GM18907 (cell line): ENCODE data around the gene PEAK1.
"Not testable (repeated sequence)": the region's sequence is repeated elsewhere in the genome, so short reads cannot be mapped to it uniquely, and the experiment has no call there.

ENCODE experiments used
- ATAC-seq: cut with Tn5 transposase; IDR thresholded peaks from one replicate; pipeline ENCODE4 v1.9.1; 2021; ENCODE audit warnings: mild to moderate bottlenecking, moderate library complexity; ENCODE audit not compliant: unreplicated experiment

Gene PEAK1

GRCh38 chr15:77406846-77407245 is 13.1 kb downstream of the PEAK1 start:
- ATAC-seq = no peak

DNA sequence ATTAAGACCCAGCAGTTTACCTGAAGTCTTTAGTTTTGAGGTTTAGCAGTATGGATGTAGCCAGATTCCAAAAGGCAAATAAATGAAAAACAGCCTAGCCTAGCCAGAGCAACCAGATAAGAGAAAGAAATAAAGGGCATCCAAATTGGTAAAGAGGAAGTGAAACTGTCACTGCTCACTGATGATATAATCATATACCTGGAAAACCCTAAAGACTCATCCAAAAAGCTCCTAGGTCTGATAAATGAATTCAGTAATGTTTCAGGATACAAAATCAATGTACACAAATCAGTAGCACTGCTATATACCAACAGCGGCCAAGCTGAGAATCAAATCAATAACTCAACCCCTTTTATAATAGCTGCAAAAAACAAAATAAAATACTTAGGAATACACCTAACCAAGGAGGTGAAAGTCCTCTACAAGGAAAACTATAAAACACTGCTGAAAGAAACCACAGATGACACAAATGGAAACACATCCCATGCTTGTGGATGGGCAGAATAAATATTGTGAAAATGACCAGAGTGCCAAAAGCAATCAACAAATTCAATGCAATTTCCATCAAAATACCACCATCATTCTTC is 13.6 kb downstream of the PEAK1 start:
- not testable (repeated sequence) for ATAC-seq

DNA sequence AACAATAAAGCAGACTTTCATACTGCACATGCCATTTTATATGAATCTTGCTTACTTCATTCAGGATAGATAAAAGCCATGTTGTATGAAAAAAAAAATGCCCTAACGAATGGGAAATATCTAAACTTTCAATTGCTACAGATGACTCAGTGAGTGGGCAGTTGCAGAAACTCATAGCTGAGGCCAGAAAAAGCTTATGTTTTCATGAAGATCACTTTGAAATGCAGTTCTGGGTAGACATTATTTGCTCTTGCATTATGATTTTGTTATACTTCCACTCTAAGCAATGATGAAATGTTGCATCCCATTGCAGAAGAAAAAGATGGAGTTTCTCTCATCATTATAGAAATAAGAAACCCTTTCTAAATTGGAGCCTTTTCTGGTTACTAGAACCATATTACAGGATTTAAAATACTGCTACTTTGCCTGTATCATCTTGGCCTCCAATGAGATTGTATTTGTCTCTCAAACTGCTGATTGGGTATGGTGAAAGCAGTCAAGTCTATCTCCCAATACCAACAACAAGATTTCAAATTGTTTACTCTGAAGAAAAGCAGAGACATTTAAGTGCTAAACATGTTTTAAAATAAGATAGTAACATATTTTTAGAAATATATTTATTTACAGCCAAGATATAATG is 17.0 kb downstream of the PEAK1 start:
- ATAC-seq = no peak

DNA sequence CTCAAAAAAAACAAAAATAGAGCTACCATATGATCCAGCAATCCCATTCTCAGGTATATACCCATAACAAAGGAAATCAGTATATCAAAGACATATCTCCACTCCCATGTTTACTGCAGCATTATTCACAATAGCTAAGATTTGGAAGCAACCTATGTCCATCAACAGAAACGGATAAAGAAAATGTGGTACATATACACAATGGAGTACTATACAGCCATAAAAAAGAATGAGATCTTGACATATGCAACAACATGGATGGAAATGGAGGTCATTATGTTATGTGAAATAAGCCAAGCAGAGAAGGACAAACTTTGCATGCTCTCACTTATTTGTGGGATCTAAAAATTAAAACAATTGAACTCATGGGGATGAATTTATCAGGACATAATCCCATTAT is 19.6 kb downstream of the PEAK1 start:
- ATAC-seq = no peak

DNA sequence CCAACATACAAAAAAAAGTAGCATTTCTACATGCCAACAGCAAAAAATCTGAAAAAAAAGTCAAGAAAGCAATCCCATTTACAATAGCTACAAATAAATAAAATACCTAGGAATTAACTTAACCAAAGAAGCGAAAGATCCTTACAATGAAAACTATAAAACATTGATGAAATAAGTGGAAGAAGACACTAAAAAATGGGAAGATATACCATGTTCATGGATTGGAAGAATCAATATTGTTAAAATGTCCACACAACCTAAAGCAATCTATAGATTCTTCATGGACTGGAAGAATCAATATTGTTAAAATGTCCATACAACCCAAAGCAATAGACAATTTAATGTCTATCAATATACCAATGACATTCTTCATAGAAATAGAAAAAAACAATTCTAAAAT is 21.0 kb downstream of the PEAK1 start:
- ATAC-seq = no peak

GRCh38 chr15:77396692-77397091 is 23.2 kb downstream of the PEAK1 start:
- ATAC-seq = no peak

DNA sequence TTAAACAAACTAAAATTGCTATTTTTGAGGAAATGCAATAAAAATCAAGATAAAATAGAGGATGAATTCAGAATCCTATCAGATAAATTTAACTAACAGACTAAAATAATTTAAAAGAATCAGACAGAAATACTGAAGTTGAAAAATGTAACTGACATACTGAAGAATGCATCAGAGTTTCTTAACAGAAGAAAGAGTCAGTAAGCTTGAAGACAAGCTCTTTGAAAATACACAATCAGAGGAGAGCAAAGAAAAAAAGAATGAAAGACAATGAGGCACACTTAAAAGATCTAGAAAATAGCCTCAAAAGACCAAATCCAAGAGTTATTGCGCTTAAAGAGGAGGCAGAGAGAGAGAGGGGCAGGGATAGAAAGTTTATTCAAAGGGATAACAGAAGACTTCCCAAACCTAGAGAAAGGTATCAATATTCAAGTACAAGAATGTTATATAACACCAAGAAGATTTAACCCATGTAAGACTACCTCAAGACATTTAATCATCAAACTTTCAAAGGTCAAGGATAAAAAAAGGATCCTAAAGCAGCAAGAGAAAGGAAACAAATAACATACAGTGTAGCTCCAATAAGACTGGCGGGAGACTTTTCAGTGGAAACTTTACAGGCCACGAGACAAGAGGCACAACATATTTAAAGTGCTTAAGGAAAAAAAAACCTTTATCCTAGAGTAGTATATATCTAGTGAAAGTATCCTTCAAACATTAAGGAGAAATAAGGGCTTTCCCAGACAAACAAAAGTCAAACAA is 24.7 kb downstream of the PEAK1 start:
- ATAC-seq = no peak

- no peak for ATAC-seq
Observed at GRCh38 chr15:77393471-77393840, 26.4 kb downstream of the PEAK1 start.

GRCh38 chr15:77392762-77393470 is 27.0 kb downstream of the PEAK1 start:
- ATAC-seq = no peak

DNA sequence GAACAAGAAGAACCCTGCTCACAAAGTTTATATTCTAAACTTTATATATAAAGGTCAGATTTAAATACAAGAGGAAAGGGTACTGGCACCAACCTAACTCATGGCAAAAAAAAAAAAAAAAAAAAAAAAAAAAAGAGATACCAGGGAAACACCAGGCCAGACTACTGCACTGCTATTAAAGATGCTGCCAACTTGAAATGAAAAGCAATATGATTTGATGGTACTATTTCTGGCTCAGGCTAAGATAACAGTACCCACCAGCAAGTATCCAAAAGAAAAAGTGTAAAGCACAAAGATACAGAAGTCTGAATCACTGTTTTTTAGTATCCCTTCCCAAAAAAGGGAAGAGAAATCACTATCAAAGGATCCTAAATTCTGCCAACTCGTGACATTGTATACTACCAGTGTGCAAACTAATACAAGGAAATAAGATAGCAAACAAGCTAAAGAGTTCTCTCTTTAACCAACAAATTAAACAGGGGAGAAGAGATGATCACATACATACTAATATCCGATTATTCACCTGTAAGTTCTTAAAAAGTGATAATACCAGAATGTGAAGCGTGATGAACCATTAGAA is 28.4 kb downstream of the PEAK1 start:
- no peak for ATAC-seq

DNA sequence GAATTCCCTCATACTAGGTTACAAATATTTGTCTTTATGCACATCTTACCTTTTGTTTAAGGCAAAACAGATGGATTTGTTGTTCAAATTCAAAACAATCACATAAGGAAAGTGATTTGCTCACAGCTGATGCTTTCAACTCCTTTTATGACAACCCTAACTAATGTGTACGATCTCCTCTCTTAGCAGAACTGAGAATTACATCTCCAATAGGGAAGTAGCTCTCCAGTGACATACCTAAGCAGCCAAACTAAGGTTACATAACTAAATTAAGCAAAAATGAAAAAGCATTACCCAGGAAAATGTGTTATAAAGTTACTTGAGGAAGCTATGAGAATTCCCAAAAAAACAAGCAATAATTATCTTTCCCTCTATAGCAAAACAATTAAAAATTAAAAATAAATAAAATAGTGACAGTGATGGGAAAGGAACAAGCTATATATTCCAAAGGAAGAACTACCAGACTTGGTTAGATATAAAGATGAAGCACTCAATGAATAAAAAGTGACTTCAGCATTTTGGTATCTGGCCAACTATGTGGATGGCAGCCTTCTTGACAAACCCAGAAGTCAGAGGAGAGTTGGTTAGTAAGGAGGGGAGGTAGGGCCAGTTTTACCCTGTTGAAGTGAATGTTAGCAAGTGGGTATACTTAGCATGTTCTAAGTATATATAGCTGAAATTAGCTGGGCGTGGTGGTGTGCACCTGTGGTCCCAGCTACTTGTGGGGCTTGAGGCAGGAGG is 32.4 kb downstream of the PEAK1 start:
- ATAC-seq = no peak

GRCh38 chr15:77386626-77387025 is 33.3 kb downstream of the PEAK1 start:
- ATAC-seq = no peak

GRCh38 chr15:77384589-77385359 is 35.1 kb downstream of the PEAK1 start:
- no peak for ATAC-seq

GRCh38 chr15:77384086-77384485 is 35.8 kb downstream of the PEAK1 start:
- no peak for ATAC-seq

- no peak for ATAC-seq
Observed at GRCh38 chr15:77380033-77380432, 39.9 kb downstream of the PEAK1 start.

GRCh38 chr15:77376770-77377169 is 43.1 kb downstream of the PEAK1 start:
- ATAC-seq = no peak

DNA sequence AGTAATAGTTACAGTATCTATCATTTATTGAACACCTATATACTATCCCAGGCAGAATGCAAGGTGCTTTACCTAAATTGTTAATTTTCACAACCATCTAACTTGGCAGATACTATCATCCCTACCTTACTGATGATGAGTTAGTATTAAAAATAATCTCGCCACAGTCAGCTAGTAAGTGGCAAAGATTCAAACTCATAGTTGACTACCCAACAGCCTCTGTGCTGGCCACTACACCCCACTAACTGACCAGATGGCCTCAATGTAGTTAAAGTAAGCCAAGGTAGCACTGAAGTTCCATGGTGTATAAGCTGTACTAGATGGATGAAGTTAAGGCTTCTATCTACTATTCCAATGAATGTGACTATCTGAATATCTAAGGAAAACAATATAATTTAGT is 44.8 kb downstream of the PEAK1 start:
- ATAC-seq = no peak

DNA sequence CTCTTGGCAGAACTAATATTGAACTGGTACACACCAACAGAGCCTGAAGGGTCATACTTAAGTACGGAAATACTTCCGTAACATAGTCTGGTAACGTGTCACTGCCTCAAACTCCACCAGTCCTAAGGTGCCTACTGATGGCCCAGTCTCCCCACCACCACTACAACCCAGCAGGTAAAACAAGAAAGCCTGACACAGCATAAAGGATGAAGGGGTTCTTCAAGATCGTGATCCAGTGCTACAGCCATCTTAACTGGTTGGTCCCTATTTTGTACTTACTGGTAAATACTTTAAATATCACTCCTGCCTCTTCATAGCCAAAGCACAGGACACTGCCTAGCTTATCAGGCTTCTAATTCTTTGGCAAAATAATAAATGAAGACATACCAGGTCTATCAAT is 46.5 kb downstream of the PEAK1 start:
- no peak for ATAC-seq

GRCh38 chr15:77371850-77372563 is 47.9 kb downstream of the PEAK1 start:
- no peak for ATAC-seq
